ENCODE measurements around the gene NFYA. TPM values are rescaled to one million over a fixed set of nuclear protein-coding genes. Genes with fewer than 3 reads are reported as not detected.

NFYA gene
- polyA plus RNA-seq, 1 donor, result 23.5 TPM

DNA sequence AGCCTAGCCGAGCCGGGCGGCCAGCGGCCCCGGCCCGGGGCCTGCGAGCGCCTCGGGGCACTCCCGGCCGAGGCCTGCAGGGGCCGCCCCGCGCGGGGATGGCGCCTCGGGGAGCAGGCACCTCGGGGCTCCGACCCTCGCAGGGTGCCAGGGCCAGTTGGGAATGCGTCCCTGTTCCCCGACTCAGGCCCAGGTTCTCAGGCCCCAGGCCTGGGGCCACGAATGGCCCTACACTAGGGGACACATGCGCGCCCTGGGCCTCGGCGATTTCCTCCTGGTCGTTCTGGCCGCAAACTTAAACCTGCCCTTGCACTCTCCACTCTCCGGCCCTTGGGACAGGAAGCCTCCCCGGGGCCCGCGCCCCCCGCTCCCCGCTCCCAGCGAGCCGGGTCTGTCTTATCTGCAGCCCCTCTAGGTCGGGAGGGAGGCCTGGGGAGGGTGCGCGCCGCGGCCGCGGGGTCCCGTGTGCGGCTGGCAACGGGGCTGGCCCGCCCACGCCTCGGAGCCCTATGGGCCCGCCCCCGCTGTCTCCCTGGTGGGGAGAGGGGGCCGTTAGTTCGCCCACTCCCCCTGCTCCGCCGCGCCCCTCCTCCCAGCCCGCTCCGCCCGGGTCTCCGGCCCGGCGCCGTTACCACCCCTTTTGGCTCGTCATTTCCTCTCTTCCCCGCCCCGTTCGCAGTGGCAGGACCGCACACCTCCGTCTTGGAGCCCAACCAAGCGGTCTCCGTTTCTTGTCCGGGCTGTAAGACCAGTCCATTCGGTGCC is 611 bp downstream of the NFYA start:
- peak; percentile 39 for DNase-seq (ENCODE audit: low read depth)

- DNase-seq (ENCODE audit: low read depth), result no peak
Observed at GRCh38 chr6:41073968-41074691, 1.4 kb downstream of the NFYA start.

DNA sequence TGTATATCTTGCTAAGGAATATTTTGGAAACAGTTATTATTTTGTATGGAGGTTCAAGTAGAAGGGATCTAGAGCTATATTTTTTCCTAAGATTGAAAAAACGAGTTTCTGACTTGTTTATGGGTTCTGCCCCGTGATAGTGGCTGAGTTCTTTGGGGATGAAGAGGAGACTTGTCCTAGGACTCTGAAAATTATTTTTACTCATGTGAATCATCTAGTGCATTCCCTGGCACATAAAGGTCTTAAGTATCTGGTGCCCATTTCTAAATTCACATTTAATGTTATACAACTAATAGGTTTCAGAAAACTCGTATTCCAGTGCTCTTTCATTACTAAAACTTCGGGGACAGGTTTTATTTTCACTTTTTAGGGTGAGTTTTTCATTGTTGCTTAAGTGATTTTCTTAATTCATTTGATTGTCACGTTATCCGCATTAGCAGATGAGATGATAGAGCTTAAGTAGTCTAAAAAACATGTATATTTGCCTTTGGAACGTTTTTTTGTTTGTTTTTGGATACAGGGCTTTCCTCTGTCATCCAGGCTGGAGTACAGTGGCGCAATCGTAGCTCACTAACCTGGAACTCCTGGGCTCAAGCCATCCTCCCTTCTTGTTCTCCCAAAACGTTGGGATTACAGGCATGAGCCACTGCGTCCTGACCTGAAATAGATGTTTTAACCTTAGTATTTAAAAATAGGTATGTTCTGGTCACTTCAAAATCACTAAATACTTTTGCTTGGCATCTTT is 2.1 kb downstream of the NFYA start:
- no peak for DNase-seq (ENCODE audit: low read depth)

DNA sequence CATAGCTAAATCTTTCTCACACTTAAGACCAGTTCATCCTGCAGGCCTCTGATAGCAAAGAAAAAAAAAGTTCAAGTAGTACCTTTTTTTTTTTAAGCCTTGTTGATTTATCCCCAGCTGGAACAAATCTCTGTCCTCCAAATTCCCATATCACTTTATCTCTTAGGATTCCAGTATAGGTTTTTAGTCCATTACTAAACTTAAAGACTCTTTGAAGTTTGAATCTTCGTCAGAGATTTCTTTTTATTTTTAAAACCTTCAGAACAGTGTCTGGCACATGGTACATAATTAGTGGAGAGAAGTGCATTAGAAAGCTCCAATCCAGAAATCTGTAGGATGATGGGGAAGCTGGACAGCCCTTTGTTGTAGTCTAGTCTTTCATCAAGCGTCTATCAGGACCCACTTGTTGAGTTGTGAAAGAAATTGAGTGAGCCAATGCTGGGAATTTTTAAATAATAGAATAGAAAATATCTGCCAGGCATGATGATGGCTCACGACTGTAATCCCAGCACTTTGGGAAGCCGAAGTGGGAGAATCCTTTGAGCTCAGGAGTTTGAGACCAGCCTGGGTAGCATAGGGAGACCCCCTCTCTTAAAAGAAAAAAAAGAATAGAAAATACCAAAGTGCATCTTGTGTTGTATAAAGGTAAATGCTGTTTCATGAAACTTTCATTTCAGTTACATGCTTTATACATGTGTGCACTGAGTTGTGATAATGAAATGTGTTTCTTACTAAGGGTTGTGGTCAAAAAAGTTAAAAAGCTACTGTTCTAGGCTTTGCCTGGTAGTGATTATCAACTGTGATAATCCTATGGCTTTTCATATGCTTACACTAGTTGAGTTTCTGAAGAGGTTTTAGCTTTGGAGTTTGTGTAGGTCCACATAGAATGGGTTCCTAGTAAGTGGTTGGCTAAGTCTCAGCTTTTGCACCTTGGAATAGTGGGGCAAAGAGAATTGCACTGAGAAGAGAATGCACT is 3.2 kb downstream of the NFYA start:
- no peak for DNase-seq (ENCODE audit: low read depth)

GRCh38 chr6:41077536-41077935 is 4.8 kb downstream of the NFYA start:
- DNase-seq (ENCODE audit: low read depth), result no peak

- no peak for DNase-seq (ENCODE audit: low read depth)
Observed at GRCh38 chr6:41078101-41078500, 5.3 kb downstream of the NFYA start.

DNA sequence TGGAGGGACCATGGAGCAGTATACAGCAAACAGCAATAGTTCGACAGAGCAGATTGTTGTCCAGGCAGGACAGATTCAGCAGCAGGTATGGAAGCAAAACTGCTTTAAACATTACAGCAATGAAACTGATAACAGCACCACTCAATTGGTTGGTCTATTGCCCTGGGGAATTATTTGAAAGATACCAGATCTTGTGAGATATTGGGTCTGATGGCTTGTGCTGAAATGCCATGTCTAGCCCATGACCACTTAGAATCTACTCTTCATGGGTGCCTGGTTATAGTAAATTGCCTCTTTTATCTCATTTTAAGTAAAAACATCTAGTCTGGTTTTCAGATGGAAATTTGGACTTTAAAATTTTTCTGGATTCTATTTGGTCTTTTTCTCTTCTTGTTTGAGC is 6.3 kb downstream of the NFYA start:
- no peak for DNase-seq (ENCODE audit: low read depth)

GRCh38 chr6:41080621-41081020 is 7.8 kb downstream of the NFYA start:
- no peak for DNase-seq (ENCODE audit: low read depth)

- no peak for DNase-seq (ENCODE audit: low read depth)
Observed at GRCh38 chr6:41083072-41083471, 10.3 kb downstream of the NFYA start.

- DNase-seq (ENCODE audit: low read depth), result no peak
Observed at GRCh38 chr6:41085182-41085581, 12.4 kb downstream of the NFYA start.

DNA sequence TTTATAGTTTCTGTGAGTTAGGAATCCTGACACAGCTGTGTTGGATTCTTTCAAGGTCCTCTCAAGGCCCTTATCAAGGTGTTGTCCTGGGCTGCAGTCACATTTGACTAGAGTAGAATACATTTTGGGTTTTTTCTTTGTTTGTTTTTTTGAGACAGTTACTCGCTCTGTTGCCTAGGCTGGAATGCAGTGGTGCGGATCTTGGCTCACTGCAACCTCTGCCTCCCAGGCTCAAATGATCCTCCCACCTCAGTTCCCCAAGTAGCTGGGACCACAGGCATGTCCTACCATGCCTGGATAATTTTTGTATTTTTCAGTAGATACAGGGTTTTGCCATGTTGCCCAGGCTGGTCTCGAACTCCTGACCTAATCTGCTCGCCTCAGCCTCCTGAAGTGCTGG is 15.7 kb downstream of the NFYA start:
- no peak for DNase-seq (ENCODE audit: low read depth)

DNA sequence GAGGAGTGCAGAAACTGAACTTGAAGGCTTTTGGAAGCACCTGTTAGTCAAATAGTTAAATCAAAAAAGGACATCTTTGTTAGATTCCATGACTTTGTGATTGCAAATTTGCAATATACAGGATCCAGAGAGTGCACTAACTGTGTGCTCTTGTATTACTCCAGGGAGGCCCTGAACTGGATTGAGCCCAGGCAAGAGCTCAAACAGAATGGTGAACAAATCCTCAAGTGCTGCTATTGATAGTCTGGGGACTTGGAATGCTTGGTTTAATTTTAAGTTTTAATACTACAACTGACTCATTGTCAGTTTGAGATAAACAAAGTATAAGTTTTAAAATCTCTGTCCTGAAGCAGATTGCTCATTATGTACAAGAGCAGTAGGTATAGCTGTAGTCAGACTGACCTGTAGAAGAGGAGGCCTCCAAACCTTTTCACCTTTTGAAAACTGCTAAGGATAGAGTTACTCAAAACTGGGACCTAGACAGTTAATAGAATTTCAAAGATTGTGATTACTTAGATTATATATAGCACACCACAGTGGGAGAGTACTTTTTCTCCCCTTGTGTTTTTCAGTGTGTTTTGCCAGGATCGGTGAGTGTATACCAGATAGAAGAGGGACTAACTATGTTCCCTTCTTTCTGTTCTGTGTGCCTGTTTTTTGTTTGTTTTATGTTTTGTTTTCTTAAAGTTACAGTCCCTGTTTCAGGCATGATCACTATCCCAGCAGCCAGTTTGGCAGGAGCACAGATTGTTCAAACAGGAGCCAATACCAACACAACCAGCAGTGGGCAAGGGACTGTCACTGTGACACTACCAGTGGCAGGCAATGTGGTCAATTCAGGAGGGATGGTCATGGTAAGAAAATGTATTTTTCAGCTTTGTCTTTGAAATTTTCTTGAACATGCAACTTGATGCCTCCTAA is 18.3 kb downstream of the NFYA start:
- no peak for DNase-seq (ENCODE audit: low read depth)

DNA sequence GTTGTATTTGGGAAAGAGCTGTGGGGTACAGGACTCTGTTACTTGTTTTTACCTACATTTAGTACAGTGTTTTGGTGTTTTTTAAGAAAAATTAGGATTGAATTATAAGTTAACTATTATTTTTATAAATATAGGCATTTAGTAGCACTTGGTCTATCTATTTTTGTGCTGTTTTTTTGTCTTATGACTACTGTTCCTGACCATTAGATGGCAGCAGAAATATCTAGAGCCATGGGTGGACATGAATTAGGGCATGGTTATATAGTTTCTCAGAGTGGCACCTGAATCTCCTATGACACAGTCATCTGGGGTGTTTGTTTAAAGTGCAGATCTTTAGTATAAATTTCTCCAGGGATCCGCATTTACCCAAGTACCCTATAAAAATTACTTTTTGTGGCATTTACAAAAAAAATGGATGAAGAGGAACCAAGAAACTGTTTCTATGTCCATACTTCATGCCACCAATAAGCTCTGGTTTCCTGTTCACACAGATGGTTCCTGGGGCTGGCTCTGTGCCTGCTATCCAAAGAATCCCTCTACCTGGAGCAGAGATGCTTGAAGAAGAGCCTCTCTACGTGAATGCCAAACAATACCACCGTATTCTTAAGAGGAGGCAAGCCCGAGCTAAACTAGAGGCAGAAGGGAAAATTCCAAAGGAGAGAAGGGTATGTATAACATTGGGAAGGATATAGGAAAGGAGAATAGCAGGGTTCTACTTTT is 19.8 kb downstream of the NFYA start:
- no peak for DNase-seq (ENCODE audit: low read depth)

- DNase-seq (ENCODE audit: low read depth), result no peak
Observed at GRCh38 chr6:41093729-41094128, 21.0 kb downstream of the NFYA start.

- no peak for DNase-seq (ENCODE audit: low read depth)
Observed at GRCh38 chr6:41097467-41098090, 24.8 kb downstream of the NFYA start.

GRCh38 chr6:41098366-41098765 is 25.6 kb downstream of the NFYA start:
- no peak for DNase-seq (ENCODE audit: low read depth)

DNA sequence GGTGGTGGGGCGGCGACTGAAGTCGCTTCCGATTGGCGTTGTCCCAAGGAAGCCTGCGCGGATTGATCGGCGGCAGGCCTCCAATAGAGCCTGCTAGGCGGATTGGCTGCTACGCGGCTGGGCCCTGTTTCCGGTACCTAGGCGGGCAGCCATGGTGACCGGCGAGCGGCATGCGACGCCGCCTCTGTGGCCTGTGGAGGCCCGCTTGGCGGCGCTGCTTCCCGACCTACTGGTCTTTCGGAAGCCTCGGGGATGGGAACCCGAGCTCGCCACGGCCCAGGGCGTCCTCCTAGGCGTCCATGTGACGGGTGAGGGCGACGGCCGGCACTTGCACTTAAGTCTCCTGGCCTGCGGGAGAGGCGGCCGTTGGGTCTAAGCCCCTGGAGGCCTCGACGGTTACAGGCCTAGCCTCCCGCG is 28.1 kb downstream of the NFYA start:
- no peak for DNase-seq (ENCODE audit: low read depth)

DNA sequence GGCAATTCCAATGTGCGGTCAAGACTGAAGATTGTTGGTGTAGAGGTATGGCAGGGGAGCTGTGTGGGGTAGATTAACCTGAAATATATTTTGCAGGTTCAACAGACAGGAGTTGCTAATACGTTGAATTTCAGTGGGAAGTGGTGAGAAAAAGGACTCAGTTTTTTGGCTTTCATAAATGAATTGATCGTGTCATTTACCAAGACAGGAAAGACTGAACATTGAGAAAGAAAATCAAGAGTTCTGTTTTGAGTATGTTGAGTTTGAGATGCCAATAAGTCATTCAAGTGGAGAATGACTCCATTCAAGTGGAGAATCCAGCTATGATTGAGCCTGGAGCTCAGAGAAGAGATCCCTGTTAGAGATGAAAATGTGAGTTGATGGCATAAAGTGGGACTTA is 31.1 kb downstream of the NFYA start:
- DNase-seq (ENCODE audit: low read depth), result no peak

- DNase-seq (ENCODE audit: low read depth), result no peak
Observed at GRCh38 chr6:41111017-41111416, 38.2 kb downstream of the NFYA start.

All from forelimb muscle (tissue), 1 donor.